DMS114 treated with DMSO at 0.1 percent for 48 hours (cell line): ENCODE data around the gene ANKRD33.
"Not testable (repeated sequence)": the region's sequence is repeated elsewhere in the genome, so short reads cannot be mapped to it uniquely, and the experiment has no call there.

Experiments used
- DNase-seq: peaks from one replicate; lab custom pipeline; 2025; ENCODE audit not compliant: unreplicated experiment; lab: John Stamatoyannopoulos, UW

ANKRD33 gene

GRCh38 chr12:51879102-51879501 lies 8.8 kb upstream of the ANKRD33 start:
- DNase-seq = no peak

- DNase-seq = no peak
Observed at GRCh38 chr12:51883295-51883694, 4.6 kb upstream of the ANKRD33 start.

GRCh38 chr12:51883998-51884675 lies 3.8 kb upstream of the ANKRD33 start:
- no peak for DNase-seq

- no peak for DNase-seq
Observed at GRCh38 chr12:51884676-51885229, 3.1 kb upstream of the ANKRD33 start.

- DNase-seq = not testable (repeated sequence)
Observed at GRCh38 chr12:51885294-51886020, 2.4 kb upstream of the ANKRD33 start.

DNA sequence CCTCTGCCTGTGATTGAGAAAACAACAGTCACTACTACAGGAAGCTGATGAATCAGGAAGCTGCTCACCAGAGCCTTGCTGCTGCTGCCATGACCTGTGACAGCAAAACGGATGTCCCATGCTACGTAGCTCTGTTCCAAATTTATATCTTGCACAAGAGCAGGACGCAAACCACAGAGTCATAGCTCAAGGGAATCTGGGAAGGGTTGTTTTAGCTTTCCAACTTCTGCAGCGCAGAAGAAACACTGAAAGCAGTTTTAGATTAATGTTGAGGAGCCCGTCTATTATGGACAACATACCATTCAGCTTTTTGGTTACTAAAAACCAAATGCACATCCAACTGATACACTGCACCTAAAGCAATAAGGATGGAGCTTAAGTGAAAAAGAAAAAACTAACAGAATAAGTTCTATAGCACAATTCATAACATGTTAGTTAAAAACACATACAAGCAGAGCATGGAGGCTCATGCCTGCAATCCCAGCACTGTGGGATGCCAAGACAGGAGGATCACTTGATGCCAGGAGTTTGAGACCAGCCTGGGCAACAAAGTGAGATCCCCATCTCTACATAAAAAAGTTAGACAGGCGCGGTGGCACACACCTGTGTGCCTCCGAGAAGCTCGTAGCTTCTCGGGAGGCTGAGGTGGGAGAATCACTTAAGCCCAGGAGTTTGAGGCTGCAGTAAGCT lies 1.7 kb upstream of the ANKRD33 start:
- no peak for DNase-seq

DNA sequence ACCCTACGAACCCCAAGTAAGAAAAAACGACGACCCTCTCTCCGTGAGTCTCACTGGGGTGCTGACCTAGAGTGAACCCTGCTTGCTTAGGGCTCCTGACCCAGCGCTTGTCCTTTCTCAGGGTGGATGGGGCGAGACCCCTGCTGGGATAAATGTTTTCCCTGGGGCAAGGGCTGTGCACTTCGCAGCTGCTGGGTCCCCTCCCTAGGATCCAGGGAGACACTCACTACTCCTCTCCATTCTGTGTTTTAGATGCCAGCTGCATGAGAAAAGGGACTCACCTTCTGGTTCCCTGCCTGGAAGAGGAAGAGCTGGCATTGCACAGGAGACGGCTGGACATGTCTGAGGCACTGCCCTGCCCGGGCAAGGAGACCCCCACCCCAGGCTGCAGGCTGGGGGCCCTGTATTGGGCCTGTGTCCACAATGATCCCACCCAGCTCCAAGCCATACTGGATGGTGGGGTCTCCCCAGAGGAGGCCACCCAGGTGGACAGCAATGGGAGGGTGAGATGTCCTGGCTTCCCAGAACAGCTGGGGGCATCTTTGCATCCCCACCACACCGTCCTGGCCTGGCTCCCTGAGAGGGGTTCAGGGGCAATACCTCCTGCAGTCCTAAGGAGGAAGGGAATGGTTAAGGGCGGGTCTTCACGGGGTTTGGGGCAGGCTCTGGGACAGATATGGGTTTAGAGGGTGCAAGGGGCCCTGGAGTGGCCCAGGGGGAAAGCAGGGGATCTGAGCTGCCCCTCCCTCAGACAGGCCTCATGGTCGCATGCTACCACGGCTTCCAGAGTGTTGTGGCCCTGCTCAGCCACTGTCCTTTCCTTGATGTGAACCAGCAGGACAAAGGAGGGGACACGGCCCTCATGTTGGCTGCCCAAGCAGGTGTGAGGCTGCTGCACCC lies 663 bp downstream of the ANKRD33 start:
- DNase-seq = no peak

DNA sequence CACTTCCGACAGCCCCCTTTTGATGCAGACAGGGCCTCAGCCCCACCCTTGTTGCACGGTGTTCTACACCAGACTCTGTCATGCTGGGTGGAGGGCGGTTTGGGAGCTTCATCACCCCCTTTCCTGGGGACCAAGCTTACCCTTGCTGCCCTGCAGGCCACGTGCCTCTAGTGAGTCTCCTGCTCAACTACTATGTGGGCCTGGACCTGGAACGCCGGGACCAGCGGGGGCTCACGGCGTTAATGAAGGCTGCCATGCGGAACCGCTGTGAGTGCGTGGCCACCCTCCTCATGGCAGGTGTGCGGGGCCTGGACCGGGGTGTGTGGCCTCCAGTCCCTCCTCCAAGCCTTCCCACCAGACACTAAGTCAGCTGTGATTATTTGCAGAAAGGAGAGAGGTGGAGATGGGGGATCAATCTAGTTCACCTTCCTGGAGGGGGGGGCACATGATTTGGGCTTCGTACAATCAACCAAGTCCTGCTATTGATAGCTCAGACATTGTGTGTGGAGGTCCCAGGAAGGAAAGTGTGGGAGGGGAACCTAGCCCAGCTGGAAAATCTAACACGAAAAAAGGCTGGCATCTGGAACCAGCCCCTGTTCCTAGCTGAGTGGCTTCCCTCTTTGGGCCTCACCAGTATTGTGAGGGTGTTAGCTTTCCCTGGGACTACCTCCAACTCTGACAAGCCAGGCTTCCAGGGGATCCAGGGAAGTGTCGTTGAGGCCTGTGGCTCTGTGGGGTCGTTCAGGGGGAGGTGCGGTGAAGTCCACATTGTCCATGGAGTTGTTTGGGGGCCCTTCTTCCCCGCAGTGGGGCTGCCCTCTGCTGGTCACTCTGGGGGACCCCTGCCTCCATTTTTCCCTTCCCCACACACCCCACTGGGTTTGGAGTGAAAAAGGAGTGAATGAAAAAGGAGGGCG lies 1.6 kb downstream of the ANKRD33 start:
- no peak for DNase-seq

GRCh38 chr12:51890133-51890464 lies 2.2 kb downstream of the ANKRD33 start:
- no peak for DNase-seq

GRCh38 chr12:51890511-51891171 lies 2.7 kb downstream of the ANKRD33 start:
- DNase-seq = no peak

- DNase-seq = no peak
Observed at GRCh38 chr12:51891843-51892242, 3.9 kb downstream of the ANKRD33 start.

- no peak for DNase-seq
Observed at GRCh38 chr12:51893786-51894185, 5.9 kb downstream of the ANKRD33 start.

- no peak for DNase-seq
Observed at GRCh38 chr12:51895378-51896135, 7.7 kb downstream of the ANKRD33 start.

GRCh38 chr12:51896236-51896635 lies 8.3 kb downstream of the ANKRD33 start:
- no peak for DNase-seq

- no peak for DNase-seq
Observed at GRCh38 chr12:51897181-51897580, 9.3 kb downstream of the ANKRD33 start.

DNA sequence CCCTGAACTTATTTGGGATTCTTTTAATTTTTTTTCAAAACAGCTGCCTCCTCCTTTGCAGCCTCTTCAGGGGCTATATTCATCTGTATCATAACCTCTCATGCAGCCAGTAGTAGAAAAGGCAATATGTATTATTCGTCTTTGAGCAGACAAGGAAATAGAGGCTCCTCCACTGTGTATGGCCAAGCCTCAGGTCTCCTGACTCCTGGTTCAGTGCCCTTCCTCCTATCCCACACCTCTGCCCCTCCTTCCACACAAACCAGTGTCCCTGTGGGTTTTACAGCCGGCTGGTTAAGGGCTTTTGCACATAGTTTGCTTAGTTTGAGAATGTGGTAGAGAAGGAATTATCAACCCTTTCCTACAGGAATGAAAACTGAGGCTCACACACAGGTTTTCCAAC lies 10.6 kb downstream of the ANKRD33 start:
- DNase-seq = no peak

DNA sequence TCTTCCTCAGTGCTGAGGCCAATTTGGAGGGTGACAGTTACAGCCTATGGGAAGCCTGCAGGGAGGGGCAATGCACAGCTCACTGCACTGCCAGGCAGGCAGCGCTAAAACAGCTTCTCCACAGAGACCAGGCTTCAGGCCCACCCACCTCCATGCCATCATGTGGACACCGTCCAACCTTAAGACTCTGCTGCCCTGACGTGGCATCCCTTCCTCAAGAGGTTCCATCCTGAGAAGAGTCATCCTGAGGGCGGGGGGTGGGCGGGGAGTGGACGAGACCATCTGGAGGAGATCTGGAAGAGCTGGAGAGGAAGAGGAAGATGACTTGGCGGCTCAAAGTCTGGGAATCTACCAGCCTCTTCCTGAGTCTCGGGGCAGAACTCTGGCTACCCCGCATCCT lies 11.0 kb downstream of the ANKRD33 start:
- no peak for DNase-seq

- no peak for DNase-seq
Observed at GRCh38 chr12:51900323-51900889, 12.5 kb downstream of the ANKRD33 start.
